GM19043 (cell line): ENCODE results near the gene MTHFSD.

Experiments used
- ATAC-seq: cut with Tn5 transposase; IDR thresholded peaks from one replicate; pipeline ENCODE4 v1.9.1; 2021; ENCODE audit warnings: low read depth; ENCODE audit not compliant: unreplicated experiment

The MTHFSD gene

DNA sequence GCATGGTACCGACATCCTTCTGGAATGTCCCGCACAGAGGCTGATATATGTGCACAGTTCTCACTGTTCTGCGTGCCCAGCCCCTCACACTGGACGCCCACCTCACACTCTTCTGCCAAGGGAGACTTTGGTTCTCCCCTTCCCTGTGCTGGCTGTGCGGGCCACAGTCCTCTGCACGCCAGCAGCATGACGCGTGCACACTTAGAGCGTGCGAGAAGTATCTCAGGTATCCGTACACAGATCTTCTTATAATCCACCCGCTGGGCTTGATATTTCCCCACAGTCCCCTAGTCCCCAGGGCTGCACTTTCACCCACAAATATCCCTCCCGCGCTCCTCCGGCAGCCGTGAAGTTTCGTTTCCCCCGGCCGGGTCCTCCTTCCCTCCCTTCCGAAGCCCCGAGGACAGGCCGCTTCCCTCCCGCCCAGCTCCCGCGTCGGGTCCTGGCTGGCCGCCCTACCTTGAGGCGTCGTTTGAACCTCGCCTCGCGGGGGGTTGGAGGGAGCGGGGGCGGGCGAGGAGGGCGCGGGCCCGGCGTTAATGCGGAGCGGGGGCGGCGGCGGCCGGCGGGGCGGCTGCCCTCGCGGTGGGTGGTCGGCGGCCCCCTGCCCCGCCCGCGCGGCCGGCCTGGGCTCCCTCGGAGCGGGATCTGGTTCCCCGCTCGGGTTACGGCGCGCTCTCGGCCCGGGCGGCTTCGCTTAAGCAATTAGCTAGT is 49.7 kb downstream of the MTHFSD start:
- ATAC-seq, result no peak

DNA sequence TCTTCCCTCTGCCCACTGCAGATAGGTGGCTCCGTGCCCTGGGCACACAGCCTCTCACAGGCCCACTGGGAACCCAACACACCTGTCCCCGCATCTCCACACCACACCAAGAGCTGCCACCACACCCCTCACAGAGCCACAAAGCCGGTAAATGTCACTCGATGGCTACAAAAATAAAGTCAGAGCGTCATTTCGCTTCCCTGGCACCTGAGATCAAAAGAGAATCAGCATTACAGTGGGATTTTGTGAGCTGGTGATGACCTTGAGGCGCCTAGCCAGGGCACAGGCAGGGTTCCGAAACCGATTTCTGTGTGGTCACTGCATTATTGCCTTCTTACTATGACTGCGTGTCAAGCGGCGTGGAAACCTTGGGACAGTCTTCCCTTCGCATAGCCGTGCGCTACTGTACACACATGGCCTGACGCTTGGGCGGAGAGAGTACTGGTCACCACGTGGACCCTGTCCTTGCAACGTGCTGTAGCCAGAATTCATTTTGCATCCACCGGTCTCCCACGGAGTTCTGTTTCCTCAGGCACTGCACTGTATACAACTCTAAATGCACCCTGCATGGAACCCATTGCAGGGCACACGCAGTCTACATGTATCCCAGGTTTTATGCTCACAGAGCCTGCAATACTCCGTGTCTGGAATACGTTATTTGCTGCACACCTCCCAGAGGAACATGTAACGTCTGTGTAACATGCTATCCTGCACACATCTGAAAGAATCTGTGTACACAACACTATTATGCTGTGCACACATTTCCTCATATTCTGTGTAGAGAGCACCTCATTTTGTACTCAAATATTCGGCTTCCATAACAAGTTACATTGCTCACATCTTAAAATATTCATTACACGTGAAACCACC is 50.5 kb downstream of the MTHFSD start:
- ATAC-seq, result no peak

DNA sequence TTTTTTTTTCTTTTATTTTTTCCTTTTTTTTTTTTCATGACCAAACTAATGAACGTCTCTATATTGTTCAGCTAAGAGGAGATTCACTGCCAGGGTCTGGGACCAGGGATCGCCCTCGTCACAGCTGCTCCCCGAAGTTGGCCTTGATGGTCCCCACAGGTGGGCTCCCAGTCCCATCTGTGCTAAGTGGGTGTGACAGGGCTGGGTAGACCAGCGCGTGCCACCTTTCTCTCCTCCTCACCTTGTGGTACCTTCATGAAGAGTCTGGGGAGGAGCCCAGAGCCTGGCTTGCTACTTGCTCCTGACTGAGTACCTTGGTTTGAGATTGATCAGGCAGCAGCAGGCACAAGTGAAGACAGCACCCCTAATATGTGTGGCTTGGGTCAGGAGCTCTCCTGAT is 51.2 kb downstream of the MTHFSD start:
- ATAC-seq, result no peak

DNA sequence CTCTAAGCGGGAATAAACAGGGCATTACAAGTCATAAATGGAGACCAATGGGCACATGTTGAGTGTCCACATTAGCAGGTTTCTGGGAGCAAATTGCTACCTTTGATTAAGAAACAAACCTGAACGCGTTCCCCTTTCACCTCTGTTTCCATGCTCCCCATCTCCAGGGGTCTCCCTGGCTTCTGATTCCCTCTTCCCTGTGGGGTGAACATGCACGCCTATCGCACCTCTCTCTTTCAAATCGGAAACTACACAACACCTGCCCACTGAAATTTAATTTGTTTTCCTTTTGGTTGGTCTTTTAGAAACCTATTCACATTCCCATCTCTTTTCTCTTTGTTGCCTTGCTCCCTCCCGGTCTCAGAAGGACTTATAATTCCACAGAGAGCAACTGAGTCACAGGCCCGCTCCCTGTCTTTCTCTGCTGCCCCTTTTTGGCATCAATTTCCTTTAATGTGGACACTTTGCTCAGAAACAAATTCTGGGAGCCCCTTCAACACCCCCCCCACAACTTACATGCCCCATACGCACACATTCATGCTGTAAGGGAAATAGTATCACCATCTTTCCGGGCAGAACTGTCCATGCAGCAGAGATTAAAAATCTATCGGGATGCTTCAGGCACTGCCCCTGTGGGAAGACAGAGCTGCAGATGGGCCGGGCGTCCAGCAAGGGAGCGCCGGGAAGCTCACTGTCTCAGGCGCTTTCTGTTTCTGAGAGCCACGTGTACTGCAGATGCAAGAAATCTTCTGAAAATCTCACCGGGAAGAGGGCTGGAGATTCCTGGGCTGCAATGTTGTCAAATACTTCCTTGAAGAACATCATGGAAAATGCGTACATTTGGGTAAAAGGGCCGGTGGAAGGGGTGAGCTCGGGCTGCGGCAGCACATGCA is 51.9 kb downstream of the MTHFSD start:
- no peak for ATAC-seq

DNA sequence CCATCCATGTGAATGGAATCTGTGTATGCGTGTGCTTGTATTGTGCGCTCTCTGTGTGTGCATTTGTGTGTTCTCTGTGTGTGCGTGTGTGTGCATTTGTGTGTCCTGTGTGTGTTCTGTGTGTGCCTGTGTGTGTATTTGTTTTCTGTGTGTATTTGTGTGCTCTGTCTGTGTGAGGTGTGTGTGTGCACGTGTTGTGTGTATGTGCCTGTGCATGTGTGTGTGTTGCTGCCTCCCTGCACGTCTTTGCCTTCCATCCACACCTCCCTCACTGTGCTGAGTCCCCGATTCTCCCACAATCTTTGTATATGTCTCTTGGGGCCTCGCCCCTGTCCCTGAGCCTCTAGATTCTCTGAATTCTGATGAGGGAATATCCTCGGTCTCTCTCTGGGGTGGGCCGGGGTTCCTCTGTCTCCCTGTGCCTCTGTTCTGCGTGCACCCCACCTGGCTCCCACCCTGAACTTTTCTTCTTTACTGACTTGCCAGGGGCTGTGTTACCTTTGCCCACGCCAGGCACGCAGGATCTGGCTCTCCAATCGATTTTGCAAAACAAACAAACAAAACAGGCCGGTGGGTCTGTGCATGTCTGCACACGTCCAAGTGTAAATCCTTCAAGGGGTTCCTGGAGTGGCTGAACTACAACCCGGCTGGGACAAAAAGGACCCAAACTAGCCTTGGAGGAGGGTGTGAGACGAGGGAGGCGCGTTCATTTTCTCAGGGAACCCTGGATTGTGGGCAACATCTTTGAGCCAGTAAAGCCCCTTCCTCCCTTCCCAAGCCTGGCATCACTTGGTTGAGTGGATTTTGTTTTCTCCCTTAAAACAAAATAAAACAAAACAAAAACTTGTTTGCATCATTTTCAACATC is 52.8 kb downstream of the MTHFSD start:
- ATAC-seq, result no peak

DNA sequence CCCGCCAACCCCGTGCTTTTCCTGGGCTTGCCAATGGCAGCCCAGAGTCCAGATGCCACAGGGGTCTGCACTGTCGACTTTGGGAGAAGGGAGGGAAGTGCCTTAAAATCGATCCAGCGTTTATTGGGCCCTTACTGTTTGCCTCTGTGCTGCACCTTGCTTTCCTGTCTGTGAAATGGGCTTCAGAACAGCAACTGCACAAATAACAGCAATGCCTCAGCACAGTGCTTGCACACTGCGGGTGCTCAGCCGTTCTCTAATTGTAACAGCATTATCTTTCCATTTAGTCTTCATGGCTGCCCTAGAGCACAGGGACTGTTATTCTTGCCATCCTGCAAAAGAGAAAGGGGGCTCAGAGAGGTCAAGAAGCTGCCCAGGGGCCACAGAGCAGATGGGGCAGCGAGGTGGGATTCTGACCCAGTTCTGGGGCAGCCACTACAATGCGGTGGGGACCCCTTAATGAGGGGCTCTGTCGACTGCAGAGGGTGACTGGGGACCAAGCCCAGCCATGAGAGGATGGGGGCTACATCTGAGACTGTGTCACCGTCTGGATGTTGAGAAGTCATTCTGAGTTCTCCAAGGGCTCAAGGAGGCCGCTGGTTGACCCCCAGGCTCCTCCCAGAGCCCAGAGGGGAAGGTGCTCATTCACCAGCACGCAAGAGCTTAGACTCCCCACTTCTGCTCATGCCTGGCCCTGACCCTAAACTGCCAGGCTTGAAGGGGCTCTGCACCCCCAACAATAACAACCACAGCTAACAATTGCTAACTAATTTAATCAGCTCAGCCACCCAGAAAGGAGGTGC is 54.1 kb downstream of the MTHFSD start:
- ATAC-seq, result no peak

DNA sequence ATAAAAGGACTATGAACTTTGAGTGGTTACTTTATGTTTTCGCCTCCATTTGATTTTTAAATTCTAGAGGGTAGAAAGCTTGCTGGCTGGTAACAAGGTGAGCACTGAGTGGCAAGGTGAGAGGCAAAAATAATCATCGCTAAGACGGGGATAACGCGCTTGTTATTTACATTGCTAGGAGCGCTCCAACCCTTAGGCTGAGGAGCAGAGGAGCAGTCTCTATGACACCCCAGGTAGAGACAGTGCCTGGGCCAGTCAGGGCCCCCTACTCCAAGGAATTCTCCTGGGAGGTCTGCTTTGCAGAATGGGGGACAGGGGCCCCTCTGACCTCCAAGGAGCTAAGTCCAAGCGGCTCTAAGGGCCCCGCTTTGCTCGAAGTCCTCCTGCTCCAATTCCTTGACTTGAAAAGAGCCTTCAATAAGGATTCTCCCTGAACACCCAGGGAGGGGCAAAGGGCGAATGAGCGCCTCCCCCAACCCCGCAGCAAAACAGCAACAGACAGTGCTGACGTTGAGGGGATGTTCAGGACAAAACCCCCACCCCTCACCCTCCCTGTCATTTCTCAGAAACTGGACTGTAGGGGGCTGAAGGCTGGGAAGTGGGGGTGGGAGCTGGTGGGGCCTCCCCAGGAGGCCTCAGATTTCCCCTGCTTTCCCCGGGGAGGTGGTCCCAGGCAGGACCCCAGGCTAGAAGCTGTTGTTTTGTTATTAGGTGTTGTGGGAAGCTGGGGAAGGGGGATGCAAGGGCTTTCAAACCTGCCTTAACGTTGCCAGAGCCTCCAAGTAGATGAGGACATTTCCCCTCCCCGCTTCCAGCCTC is 54.9 kb downstream of the MTHFSD start:
- ATAC-seq, result no peak

DNA sequence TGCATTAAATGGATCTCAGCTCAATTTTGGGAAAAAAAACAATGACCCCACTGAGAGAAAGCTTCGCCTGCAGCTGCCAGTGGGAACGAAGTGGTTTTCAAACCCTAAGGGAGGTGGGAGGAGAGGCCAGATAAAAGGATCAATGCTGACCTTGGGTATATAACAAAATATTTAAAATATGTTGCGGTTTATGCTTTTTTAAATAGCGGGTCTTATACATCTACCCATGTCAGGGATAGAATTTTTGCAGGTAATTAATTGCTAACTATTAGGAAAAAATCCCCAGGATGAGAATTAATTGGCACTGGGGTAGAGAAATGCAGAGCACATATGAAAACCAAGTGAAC is 55.6 kb downstream of the MTHFSD start:
- no peak for ATAC-seq

DNA sequence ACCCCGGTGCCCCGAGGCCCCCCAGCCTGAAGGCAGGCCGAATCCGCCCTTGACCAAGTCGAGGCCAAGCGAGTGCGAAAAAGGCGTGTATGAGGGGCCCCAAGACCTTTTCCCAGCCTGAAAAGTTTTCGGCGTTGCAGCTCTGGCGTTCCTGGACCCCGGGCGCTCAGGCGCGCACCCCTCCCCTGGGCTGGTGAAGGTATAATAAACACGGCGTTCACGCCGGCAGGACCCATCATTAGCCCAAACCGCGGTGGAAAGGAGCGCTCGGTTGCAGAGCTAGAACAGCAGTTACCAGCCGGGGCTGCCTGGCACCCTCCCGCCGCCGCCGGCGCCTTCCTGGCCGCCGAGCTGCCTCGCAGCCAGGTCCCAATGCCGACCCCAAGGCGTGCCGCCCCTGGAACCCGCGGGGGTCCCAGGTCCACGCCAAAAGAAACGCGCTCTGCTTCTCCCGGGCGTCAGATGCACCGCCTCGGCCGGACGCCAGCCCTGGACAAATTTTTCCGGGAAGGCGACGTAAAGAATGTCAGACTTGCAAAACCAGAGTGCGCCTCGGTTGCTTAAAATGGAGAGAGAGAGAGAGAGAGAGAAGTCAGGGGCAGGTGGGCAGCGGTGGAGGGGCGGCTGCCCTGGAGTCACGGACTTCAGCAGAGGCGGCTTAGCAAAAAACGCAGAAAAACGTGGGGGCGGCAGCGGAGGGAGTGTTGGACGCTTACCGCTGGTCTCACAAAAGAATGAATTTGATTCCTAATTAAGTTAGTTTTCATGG is 56.2 kb downstream of the MTHFSD start:
- no peak for ATAC-seq

DNA sequence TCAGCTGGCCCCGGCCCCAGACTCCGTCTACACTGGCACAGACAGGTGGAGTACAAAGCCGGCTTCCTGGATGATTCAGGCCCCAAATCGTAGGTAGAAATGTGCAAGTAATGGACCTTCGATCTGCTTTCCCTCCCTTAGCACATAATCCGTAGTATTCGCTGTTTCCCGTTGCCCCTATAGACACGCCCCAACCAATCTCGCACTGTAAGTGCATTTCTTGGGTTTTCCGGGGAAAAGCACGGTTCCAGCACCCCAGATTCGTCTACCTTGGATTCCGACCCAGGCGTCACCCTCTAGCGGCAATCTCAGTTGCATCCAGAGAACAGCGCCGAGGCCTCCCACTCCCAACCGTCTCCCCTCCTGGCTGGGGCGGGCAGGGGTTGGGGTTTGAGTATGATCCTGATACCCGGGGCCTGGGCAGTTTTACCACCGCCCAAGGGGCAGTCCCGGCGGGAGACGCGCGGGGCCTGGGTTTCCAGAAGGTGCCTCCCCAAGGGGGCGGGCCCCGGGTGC is 56.8 kb downstream of the MTHFSD start:
- ATAC-seq, result no peak

DNA sequence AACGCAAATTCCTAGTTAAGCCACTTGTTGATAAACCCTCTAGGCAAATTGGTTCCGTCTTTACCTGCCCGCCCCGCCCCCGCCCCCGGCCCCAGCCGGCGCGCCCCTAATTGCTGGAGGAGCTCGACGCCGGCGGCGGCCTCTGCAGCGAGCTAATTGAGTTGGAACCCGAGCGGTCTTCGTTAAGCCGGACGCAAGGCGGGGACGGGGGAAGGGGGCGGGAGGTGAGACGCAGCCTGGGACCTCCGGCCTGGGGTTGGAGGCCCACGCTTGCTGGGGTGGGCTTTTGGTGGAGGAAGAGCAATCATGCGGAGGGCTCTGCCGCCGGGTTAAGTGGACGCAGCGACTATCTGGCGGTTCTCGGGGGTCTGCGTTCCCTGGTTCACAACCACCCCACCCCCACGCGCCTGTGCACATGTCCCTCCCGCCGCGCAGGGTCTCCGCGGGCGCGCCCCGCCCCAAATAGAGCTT is 57.4 kb downstream of the MTHFSD start:
- ATAC-seq, result no peak

DNA sequence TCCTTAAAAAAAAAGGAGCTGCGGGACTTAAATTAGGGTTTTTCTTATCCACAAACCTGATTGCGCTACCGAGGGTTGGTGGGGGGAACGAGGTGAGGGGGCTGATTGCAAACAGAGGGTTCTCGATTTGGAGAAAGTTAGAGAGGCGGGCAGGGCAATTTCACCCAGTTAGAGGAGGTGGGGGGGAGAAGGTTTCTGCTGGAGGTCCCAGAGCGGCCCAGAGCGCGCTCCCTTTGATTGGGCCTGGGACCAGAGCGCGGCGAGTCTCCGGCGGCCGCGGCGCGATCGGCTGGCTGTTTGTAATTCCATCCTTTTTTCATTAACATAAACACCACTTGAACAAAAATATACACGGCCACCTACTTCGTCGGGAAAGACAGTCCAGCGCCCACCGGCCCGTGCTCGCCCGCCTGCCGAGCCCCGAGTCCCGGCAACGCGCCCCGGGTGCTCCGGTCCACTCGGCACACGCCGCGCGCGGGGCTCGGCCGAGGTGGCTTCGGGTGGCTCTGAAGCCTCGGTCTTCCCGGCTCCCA is 58.0 kb downstream of the MTHFSD start:
- ATAC-seq, result no peak

DNA sequence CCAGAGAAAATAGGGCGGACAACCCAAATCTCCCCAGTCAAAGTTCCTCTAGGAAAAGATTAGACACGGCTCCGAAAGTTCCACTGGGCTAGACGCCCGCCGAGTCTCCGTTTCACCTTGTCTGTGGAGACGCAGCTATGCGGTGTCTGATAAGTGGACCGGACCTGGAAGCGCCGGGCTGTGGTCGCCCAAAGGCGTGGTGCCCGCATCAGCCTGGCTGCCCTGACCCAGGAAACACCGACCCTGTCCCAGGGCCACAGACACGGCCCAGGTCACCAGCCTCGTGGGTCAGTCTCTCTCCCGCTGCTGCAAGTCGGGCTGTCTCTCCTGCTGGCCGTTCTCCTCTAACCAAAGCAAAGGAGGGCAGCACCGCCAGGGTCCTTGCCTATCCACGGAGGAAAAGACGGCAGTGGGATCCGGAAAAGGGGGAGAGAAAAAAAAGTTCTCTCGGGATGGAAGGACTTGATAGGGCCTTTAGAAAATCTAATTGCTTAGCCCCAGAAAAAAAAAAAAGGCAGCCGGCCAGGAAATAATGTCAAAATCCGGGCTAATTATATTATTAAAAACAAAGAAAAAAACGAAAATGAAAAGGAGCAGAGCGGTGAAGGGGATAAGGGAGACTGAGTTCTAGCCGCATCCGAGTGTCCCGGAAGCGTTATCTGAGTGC is 58.6 kb downstream of the MTHFSD start:
- no peak for ATAC-seq

DNA sequence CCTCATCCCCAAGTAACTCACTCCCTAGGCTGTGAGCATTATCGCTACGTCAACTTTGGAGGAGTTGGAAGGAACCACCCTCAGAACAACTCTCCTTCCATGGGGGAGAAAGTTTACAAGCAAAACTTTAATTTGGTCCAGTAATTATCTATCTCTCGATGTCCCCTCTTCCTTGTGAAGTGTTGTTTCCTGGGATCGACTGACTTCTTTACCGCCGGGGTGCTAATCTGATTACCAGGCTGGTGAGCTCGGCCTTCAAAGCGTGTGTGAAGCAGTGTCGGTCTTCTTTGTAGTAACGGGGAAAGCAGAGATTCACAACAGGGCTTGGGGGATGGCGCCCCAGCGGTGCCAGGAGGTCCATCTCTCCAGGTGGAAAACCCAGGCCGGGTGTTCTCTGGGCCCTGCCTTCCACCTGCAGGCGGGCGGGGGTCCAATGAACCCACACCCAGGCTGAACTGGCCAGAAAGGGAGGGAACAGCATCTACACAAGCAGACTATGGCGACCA is 59.2 kb downstream of the MTHFSD start:
- no peak for ATAC-seq

DNA sequence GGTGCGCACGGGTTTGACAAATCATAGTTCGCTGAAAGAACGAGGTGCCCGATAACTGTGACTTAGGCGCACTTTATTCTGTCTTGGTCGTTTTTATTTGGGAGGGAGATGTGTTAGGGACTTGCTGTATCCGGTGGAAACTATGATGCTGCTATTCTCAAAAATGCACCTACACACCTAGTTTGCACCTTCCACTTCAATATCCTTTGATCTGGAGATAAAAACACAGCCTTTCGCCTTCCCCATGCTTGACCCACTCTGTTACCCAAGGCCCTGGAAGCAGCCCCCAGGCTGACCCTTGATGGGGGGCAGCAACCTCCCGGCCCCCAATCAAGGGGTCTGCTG is 59.7 kb downstream of the MTHFSD start:
- no peak for ATAC-seq

DNA sequence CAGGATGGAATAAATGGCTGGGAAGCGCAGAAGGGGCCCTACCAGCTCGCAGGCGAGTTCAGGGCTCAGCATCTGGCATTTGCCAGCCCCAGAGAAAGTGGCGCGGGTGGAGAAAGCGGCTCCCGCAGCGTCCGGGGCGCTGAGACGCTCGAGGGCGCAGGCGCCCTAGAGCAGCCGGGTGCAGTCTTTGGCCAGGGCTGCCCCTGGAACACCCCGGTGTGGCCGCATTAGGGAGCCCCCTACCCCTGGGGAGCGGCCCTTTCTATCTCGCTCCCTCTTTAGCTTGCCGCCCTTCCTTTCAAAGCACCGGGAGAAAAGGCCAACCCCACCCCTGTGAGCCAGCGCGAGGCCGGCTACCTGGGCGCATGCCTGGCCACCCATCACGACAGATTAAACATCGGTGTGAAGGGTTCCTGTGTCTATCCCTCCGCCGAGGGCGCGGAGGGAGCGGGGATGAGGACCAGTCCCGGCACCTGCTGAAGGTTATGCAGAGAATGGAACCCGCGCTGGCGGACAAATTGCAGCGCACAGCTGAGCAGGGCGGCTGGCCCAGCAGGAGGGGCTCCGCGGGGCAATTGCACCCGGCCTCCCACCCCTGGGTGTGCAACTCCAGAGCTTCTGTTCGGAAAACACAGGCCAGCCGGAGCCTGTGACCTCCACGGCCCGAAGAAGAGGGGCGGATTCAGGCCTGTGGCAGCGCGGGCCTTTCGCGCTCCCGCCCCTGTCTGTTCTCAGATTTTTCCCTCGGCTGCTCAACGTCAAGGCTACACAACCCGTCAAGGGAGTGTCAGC is 60.3 kb downstream of the MTHFSD start:
- no peak for ATAC-seq
